Fibroblast of mammary gland (primary cell): ENCODE results near the gene PHF24.

ENCODE experiments used
- DNase-seq: peaks from one replicate; pipeline ENCODE4 v3.0.0-alpha.2; 2010; ENCODE audit warnings: low read depth
- H3K4me3 ChIP-seq: 2 replicates; pipeline ENCODE4 v1.5.1; 2011; ENCODE audit warnings: low read depth, mild to moderate bottlenecking, low read length, moderate library complexity; ENCODE audit not compliant: control insufficient read depth
- TF ChIP-seq, protein P1 (sequence below): conservative IDR thresholded peaks from 2 replicates; pipeline ENCODE4 v1.5.1; 2011; ENCODE audit warnings: low read depth, low read length, inconsistent platforms; ENCODE audit not compliant: control insufficient read depth, insufficient read depth

The PHF24 gene

DNA sequence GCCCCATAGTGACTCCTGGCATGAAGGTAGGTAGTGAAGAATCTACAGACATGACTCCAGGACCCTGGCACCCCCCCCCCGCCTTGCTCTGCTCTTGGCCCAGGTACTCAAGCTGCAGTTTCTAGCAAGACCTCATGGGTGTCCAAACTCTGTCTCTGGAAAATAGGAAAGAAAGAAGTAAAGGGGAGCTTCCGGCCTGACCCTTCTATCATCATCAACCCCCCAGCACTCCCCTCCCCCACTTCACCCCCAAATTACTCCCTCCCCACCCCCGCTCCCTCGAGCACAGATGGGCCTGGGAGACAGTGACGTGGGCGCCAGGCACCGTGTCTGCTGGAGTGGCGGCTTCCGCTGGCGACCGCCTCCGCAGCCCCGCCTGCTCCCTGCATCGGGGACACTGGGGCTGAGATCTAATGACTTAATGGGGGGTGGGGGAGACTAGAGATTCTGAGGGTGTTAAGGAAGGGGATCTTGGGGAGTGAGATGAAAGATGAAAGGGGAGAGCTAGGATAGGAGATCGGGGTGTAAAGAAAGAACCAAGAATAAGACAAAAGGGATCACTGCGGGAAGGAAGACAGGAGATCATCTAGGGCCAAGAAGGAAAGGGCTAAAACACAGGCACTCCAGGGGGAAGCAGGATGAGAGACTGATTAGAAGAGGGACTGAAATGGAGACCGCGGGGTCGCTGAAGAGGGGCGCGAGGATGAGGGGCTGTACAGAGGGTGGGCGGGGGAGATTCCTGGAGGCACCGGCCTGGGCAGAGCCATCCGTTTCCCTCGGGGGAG lies 30.3 kb downstream of the PHF24 start:
- peak overlapping the region; percentile 66 for H3K4me3 ChIP-seq
- TF ChIP-seq, protein P1, sequence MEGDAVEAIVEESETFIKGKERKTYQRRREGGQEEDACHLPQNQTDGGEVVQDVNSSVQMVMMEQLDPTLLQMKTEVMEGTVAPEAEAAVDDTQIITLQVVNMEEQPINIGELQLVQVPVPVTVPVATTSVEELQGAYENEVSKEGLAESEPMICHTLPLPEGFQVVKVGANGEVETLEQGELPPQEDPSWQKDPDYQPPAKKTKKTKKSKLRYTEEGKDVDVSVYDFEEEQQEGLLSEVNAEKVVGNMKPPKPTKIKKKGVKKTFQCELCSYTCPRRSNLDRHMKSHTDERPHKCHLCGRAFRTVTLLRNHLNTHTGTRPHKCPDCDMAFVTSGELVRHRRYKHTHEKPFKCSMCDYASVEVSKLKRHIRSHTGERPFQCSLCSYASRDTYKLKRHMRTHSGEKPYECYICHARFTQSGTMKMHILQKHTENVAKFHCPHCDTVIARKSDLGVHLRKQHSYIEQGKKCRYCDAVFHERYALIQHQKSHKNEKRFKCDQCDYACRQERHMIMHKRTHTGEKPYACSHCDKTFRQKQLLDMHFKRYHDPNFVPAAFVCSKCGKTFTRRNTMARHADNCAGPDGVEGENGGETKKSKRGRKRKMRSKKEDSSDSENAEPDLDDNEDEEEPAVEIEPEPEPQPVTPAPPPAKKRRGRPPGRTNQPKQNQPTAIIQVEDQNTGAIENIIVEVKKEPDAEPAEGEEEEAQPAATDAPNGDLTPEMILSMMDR, result no peak
- no peak for DNase-seq

DNA sequence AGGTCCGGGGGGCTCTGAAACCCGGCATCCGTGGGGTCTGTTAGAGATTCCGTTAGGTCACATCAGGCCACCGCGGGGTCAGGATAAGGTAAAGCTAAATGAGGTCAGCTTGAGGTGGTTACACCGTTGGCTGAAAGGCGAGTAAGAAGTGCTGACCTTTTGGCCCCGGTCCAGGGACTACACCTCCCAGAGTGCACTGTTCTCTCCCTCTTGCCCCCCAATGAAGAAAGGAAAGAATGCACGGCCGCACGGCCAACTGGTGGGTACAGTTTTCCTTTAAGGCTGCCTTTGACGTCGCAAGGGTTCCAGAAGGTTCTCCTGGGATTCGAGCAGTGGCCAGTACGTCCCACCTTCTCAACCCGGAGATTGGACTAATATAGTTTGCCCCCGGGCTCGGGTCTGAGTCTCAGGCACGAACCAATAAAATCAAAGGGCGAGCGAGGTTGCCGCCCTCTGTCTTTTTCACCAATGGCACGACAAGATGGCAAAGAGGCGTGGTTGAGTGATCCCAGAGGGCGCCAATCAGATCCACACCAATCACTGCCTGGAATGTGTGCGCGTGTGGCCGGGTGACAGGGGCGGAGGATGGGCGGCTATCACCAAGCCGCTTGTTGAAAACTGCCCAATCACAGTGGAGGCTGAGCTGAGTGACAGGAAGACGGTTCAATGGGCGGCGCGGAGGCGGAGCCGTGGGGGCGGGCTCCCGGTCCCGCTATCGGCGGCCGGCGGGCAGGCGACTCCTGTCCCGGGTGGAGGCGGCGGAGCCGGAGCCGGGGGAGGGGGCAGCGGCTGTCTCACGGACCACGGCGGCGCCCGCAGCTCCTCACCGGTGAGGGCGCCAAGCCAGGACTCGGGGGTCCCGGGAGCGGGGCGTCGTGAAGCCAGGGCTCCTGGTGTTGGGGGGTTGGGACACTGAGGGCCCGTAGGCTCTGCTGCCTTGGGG lies 31.2 kb downstream of the PHF24 start, which contains the start of gene DNAJB5:
Gene DNAJB5, plus strand, starts transcription at position 743 of the 943 bp plus-strand sequence. CDS start 886 bp downstream, outside the sequence.
- peak; percentile 100 for DNase-seq
- H3K4me3 ChIP-seq, result peak within 1 kb of the TSS; percentile 66
- TF ChIP-seq, protein P1, result no peak

DNA sequence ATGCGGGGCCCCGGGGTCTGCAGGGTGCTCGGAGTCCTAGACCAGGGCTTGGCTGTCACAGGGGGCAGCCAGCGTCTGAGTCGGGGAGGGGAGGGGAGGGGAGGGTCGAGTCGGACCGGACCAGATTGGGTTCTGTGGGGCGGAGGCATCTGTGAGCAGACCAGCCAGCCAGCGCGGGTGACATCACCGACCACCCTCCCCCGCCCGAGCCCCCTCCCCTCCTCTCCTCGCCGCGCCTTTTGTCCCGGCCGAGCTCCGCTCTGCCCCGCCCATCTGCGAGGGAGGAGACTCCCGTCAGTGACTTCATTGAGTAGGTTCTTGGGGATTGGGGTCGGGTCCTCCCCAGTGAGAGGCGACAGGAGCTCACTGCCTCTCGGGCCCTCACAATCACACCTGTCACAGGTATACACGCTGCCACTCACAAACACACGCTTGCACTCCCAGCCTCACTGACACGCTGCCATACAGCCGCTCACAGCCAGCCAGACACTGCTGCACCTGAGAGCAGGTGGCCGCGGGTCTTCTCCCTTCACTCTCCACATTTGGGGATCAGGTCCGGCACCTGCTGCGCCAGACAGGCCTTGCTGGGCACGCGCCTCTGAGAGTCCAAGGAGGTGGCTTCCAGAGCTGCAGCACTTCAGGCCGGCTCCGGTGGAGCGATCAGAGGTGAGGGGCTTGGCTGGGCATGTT lies 32.0 kb downstream of the PHF24 start:
- TF ChIP-seq, protein P1, result no peak
- peak; percentile 41 for DNase-seq
- H3K4me3 ChIP-seq, result peak overlapping the region; percentile 64

DNA sequence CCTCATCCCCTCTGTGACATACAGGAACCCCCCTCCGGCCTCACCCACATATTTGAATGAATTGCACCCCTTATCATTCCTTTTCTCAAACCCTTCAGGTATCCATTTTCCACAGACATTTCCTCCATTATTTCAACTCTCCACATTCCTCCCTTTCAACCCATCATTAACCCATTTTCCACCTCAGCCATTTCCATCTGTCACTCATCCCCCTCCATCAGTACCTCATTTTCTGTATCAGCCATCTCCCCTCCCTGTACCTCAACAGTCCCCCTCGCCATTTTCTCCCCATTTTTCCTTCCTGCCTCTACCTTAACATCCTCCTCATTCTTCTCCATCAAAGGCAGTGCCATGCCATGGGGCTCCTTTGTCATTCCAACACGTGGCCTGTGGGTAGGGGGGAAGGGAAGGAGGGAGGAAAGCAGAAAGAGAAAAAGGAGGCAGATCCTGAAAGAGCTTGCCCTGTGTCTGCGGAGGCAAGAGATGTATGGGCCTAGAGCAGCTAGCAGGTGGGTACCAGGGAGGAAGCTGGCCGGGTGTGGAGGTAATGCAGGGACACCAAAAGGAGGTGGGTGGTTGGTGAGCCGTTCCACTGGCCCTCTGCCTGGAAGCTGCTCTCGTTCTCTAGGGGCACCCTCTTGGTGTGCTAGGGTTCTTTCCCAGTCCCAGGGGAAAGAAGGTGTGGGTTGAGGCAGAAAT lies 33.0 kb downstream of the PHF24 start:
- H3K4me3 ChIP-seq, result peak overlapping the region; percentile 64
- no peak for DNase-seq
- TF ChIP-seq, protein P1, result no peak

DNA sequence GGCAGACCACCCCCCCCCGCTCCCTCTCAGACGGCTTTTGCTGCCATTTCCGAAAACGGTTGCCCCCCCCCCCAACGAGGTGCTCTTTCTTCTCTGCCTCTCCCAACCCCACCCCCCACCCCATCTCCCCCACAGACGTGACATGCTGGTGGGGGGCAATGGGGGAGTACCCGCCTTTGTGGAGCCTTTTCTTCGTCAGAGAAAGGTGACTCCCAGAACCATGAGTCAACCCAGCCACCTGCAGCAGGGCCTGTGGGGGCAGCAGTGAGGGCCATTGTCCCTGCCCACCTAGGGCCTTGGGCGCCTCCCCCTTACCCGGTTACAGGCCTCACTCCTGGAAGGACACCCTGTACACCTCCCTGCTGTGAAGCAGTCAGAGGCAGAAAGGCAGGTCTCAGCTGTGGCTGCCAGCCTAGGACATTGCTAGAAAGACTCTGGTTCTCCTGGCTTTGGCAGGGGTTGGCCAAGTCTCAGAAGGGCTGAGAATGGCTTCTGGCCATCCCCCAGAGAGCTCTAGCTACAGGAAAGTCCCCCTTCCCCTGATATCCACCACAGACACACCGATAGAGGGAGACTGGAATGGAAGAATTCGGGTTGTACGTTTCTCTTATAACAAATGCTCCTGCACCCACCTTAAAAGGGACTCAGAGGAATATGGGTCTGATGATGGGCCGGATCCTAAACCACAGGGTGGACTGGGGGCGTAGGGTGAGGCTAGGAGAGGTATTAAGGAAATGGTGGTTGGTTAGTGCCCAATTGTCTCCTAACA lies 33.7 kb downstream of the PHF24 start:
- TF ChIP-seq, protein P1, result peak; percentile 6
- no peak for DNase-seq
- peak overlapping the region; percentile 2 for H3K4me3 ChIP-seq
